ENCODE results near the gene DUSP7. TPM values are rescaled to one million over a fixed set of nuclear protein-coding genes. Genes with fewer than 3 reads are reported as not detected.

DUSP7 gene
- total RNA-seq, 1 donor from 2014 or later, result 30.3 TPM

GRCh38 chr3:52007291-52007690 lies 49.1 kb downstream of the DUSP7 start:
- Mint-ChIP-seq H3K4me3 (ENCODE audit: low read depth) (no peak overlapping the region), H3K9me3 (no peaks in the 10 kb centered on the region)

GRCh38 chr3:52006820-52007133 lies 49.6 kb downstream of the DUSP7 start:
- H3K4me1 Mint-ChIP-seq (ENCODE audit: low read depth), result peaks cover 11% of the 10 kb centered on the region
- DNase-seq (ENCODE audit: low spot score), result no peak
- intact Hi-C loops (cut with micrococcal nuclease), result no loop called here
- no peaks in the 10 kb centered on the region for H3K36me3 Mint-ChIP-seq (ENCODE audit: low read depth)
- no peaks in the 10 kb centered on the region for H3K9me3 Mint-ChIP-seq
- H3K4me3 Mint-ChIP-seq (ENCODE audit: low read depth), result no peak overlapping the region
- H3K27ac Mint-ChIP-seq, result no peak overlapping the region
- peaks cover 4% of the 10 kb centered on the region for H3K27me3 Mint-ChIP-seq (ENCODE audit: low read depth)

More at GRCh38 chr3:52007291-52007690, 49.1 kb downstream of the DUSP7 start:
- intact Hi-C loops (cut with micrococcal nuclease), result no loop called here
- Mint-ChIP-seq H3K27me3 (ENCODE audit: low read depth) (peaks cover 5% of the 10 kb centered on the region), H3K4me1 (ENCODE audit: low read depth) (peaks cover 9% of the 10 kb centered on the region), H3K27ac (no peak overlapping the region), H3K36me3 (ENCODE audit: low read depth) (no peaks in the 10 kb centered on the region)
- DNase-seq (ENCODE audit: low spot score), result no peak

- DNase-seq (ENCODE audit: low spot score), result no peak
- no peak overlapping the region for H3K27ac Mint-ChIP-seq
- intact Hi-C loops (cut with micrococcal nuclease), result no loop called here
- no peaks in the 10 kb centered on the region for H3K36me3 Mint-ChIP-seq (ENCODE audit: low read depth)
- peaks cover 4% of the 10 kb centered on the region for H3K27me3 Mint-ChIP-seq (ENCODE audit: low read depth)
- H3K9me3 Mint-ChIP-seq, result no peaks in the 10 kb centered on the region
- no peak overlapping the region for H3K4me3 Mint-ChIP-seq (ENCODE audit: low read depth)
- peaks cover 13% of the 10 kb centered on the region for H3K4me1 Mint-ChIP-seq (ENCODE audit: low read depth)
Observed at GRCh38 chr3:52006017-52006819, 50.2 kb downstream of the DUSP7 start.

GRCh38 chr3:52005571-52005986 lies 50.8 kb downstream of the DUSP7 start:
- no peak for DNase-seq (ENCODE audit: low spot score)
- Mint-ChIP-seq H3K9me3 (no peaks in the 10 kb centered on the region), H3K4me3 (ENCODE audit: low read depth) (no peak overlapping the region)

DNA sequence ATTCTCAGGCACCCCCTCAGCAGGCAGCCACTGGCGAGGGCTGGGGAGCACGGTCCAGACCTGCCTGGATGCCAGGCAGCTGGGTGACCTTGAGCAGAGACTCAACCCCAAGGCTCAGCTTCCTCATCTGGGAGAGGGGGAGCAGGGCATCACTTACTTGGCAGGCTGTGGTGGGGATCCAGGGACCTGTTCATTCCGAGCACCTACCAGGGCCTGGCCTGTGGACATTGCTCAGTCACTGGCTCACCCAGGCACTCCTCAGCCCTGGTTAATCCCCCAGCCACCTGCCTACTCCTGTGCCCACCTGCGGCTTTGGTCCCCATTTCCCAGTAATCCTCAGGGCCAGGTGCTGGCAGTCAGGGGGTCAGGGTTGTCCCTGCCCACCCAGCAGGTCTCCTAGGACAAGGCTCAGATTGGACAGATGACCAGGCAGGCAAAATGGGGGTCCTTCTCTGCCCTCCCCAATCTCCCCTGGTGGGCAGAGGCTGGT lies 51.4 kb downstream of the DUSP7 start:
- Mint-ChIP-seq H3K36me3 (ENCODE audit: low read depth) (no peaks in the 10 kb centered on the region), H3K4me1 (ENCODE audit: low read depth) (peaks cover 13% of the 10 kb centered on the region), H3K27ac (no peak overlapping the region), H3K4me3 (ENCODE audit: low read depth) (no peak overlapping the region), H3K9me3 (no peaks in the 10 kb centered on the region), H3K27me3 (ENCODE audit: low read depth) (peaks cover 3% of the 10 kb centered on the region)
- no peak for DNase-seq (ENCODE audit: low spot score)
- intact Hi-C loops (cut with micrococcal nuclease), result no loop called here

More at GRCh38 chr3:52005571-52005986, 50.8 kb downstream of the DUSP7 start:
- Mint-ChIP-seq H3K27ac (no peak overlapping the region), H3K27me3 (ENCODE audit: low read depth) (peaks cover 4% of the 10 kb centered on the region), H3K36me3 (ENCODE audit: low read depth) (no peaks in the 10 kb centered on the region), H3K4me1 (ENCODE audit: low read depth) (peaks cover 13% of the 10 kb centered on the region)
- intact Hi-C loops (cut with micrococcal nuclease), result no loop called here

- Mint-ChIP-seq H3K9me3 (no peaks in the 10 kb centered on the region), H3K4me1 (ENCODE audit: low read depth) (peaks cover 13% of the 10 kb centered on the region), H3K27me3 (ENCODE audit: low read depth) (peaks cover 8% of the 10 kb centered on the region), H3K4me3 (ENCODE audit: low read depth) (no peak overlapping the region), H3K27ac (no peak overlapping the region), H3K36me3 (ENCODE audit: low read depth) (no peaks in the 10 kb centered on the region)
- DNase-seq (ENCODE audit: low spot score), result no peak
- intact Hi-C loops (cut with micrococcal nuclease), result no loop called here
Observed at GRCh38 chr3:52004163-52004787, 52.1 kb downstream of the DUSP7 start.

DNA sequence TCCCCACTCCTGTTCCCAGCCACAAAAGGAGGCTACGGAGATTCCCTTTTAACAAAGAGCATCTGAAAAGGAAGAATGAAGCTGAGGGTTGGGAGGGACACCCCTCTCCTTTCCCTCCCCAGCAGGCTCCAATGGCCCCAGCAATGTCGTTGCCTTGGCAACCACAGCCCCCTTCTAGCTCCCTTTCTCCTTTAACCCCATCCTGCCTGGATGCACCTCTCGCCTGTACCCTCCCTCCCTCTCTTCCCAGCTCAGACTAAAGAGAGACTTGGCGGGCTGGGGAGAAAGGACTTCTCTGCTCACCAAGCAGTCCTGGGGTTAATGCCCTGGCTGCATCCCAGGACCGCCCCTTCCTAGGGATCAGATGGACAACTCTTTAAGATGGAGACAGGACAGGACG lies 53.6 kb downstream of the DUSP7 start:
- intact Hi-C loops (cut with micrococcal nuclease), result no loop called here
- Mint-ChIP-seq H3K4me3 (ENCODE audit: low read depth) (no peak overlapping the region), H3K36me3 (ENCODE audit: low read depth) (no peaks in the 10 kb centered on the region), H3K27me3 (ENCODE audit: low read depth) (peaks cover 14% of the 10 kb centered on the region), H3K9me3 (no peaks in the 10 kb centered on the region), H3K4me1 (ENCODE audit: low read depth) (peaks cover 15% of the 10 kb centered on the region), H3K27ac (no peak overlapping the region)
- no peak for DNase-seq (ENCODE audit: low spot score)

- no peak overlapping the region for H3K4me3 Mint-ChIP-seq (ENCODE audit: low read depth)
- H3K4me1 Mint-ChIP-seq (ENCODE audit: low read depth), result peaks cover 13% of the 10 kb centered on the region
- intact Hi-C loops (cut with micrococcal nuclease), result loop anchor here (1.0 to 2.0 kb wide), 3 partner anchors 51 to 143 kb away; no protein-coding TSS in a partner anchor
- H3K27me3 Mint-ChIP-seq (ENCODE audit: low read depth), result peaks cover 17% of the 10 kb centered on the region
- H3K36me3 Mint-ChIP-seq (ENCODE audit: low read depth), result no peaks in the 10 kb centered on the region
- H3K9me3 Mint-ChIP-seq, result no peaks in the 10 kb centered on the region
- no peak overlapping the region for H3K27ac Mint-ChIP-seq
- DNase-seq (ENCODE audit: low spot score), result peak; percentile 77
Observed at GRCh38 chr3:52001443-52001974, 54.9 kb downstream of the DUSP7 start.

DNA sequence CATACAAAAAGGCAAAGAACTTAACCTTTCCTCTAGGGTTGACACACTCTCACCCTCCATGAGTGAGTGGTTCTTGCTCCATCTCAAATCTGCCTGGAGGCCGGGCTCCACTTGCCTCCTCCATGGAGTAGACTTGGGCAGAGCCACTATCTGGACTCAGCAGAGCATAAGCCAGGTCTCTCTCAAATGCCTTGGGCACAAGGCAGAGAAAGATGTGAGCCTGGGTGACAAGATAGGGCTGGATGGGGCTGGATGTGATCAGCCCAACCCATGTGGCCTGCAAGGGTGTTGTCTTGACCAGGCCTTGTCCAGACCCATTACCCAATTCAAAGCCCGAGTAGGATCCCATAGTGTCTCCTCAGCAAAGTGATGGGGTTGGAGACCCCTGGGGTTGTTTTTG lies 56.5 kb downstream of the DUSP7 start:
- H3K9me3 Mint-ChIP-seq, result no peaks in the 10 kb centered on the region
- H3K36me3 Mint-ChIP-seq (ENCODE audit: low read depth), result peaks cover 10% of the 10 kb centered on the region
- peaks cover 8% of the 10 kb centered on the region for H3K4me1 Mint-ChIP-seq (ENCODE audit: low read depth)
- intact Hi-C loops (cut with micrococcal nuclease), result loop anchor here (2.0 to 5.0 kb wide), 2 partner anchors 53 to 197 kb away; partner anchors contain the start of gene ALAS1
- peaks cover 17% of the 10 kb centered on the region for H3K27me3 Mint-ChIP-seq (ENCODE audit: low read depth)
- no peak for DNase-seq (ENCODE audit: low spot score)
- H3K27ac Mint-ChIP-seq, result no peak overlapping the region
- H3K4me3 Mint-ChIP-seq (ENCODE audit: low read depth), result no peak overlapping the region

Other genes starting within 250 kb of the DUSP7 start
- gene IQCF2, start 195.0 kb downstream of the DUSP7 start, total RNA-seq, result not detected in 2 replicates
- gene IQCF5, start 181.0 kb downstream of the DUSP7 start, total RNA-seq, result not detected in 2 replicates
- not detected in 2 replicates for gene IQCF1, start 153.2 kb downstream of the DUSP7 start, total RNA-seq
- 57.5 and 58.2 TPM in 2 replicates for gene RRP9, start 114.7 kb downstream of the DUSP7 start, total RNA-seq
- gene PARP3, start 114.2 kb downstream of the DUSP7 start, total RNA-seq, result 15.8 and 18.9 TPM in 2 replicates
- not detected in 2 replicates for gene GPR62, start 101.2 kb downstream of the DUSP7 start, total RNA-seq
- gene PCBP4, start 89.1 kb downstream of the DUSP7 start, total RNA-seq, result 21.1 and 23.8 TPM in 2 replicates
- 49.2 and 51.6 TPM in 2 replicates for gene ABHD14B, start 82.5 kb downstream of the DUSP7 start, total RNA-seq
- gene ABHD14A, start 81.5 kb downstream of the DUSP7 start, total RNA-seq, result 13.5 and 15.9 TPM in 2 replicates
- 62.8 and 64.6 TPM in 2 replicates for gene ACY1, start 73.0 kb downstream of the DUSP7 start, total RNA-seq
- 1,666 and 1,693 TPM in 2 replicates for gene RPL29, start 60.7 kb downstream of the DUSP7 start, total RNA-seq
- 20.4 and 22.2 TPM in 2 replicates for gene POC1A, start 97.9 kb upstream of the DUSP7 start, total RNA-seq
- gene ALAS1, start 141.6 kb upstream of the DUSP7 start, total RNA-seq, result 117 and 123 TPM in 2 replicates
- gene TLR9, start 169.1 kb upstream of the DUSP7 start, total RNA-seq, result 0.32 and 0.50 TPM in 2 replicates
- gene TWF2, start 182.6 kb upstream of the DUSP7 start, total RNA-seq, result 89.7 and 91.1 TPM in 2 replicates
- 44.7 and 46.4 TPM in 2 replicates for gene PPM1M, start 189.2 kb upstream of the DUSP7 start, total RNA-seq
- 101 and 103 TPM in 2 replicates for gene WDR82, start 222.1 kb upstream of the DUSP7 start, total RNA-seq
- gene GLYCTK, start 231.3 kb upstream of the DUSP7 start, total RNA-seq, result 16.6 and 16.8 TPM in 2 replicates

Data from activated T-helper 2 cell treated with anti-CD3 and anti-CD28 coated beads, Interferon-gamma antibody, Interleukin-2, Interleukin-4, amounts not matched to agents 10 μg/mL and 5 μg/mL and 100 μg/mL, durations not matched to agents 14 hours and 24 hours and 36 hours (primary cell).